Measurements from ENCODE around the gene NDUFA11.
"Not testable (repeated sequence)": the region's sequence is repeated elsewhere in the genome, so short reads cannot be mapped to it uniquely, and the experiment has no call there.

NDUFA11 gene

GRCh38 chr19:5890099-5890498 is 13.5 kb downstream of the NDUFA11 start:
- DNase-seq (ENCODE audit: low spot score), result no peak

- no peak for DNase-seq (ENCODE audit: low spot score)
These were observed 14.2 kb downstream of the NDUFA11 start for GRCh38 chr19:5889288-5889971.

- not testable (repeated sequence) for DNase-seq (ENCODE audit: low spot score)
These were observed 19.4 kb downstream of the NDUFA11 start for GRCh38 chr19:5884065-5884811.

- not testable (repeated sequence) for DNase-seq (ENCODE audit: low spot score)
These were observed 20.3 kb downstream of the NDUFA11 start for GRCh38 chr19:5883157-5883873.

GRCh38 chr19:5882421-5882968 is 21.1 kb downstream of the NDUFA11 start:
- no peak for DNase-seq (ENCODE audit: low spot score)

GRCh38 chr19:5881543-5882299 is 21.9 kb downstream of the NDUFA11 start:
- no peak for DNase-seq (ENCODE audit: low spot score)

GRCh38 chr19:5880604-5881078 is 22.9 kb downstream of the NDUFA11 start:
- DNase-seq (ENCODE audit: low spot score), result no peak

- DNase-seq (ENCODE audit: low spot score), result no peak
These were observed 23.4 kb downstream of the NDUFA11 start for GRCh38 chr19:5880196-5880595.

GRCh38 chr19:5877882-5878281 is 25.7 kb downstream of the NDUFA11 start:
- no peak for DNase-seq (ENCODE audit: low spot score)

- DNase-seq (ENCODE audit: low spot score), result no peak
These were observed 26.2 kb downstream of the NDUFA11 start for GRCh38 chr19:5877427-5877826.

- not testable (repeated sequence) for DNase-seq (ENCODE audit: low spot score)
These were observed 29.1 kb downstream of the NDUFA11 start for GRCh38 chr19:5874496-5874895.

GRCh38 chr19:5873617-5874199 is 29.9 kb downstream of the NDUFA11 start:
- DNase-seq (ENCODE audit: low spot score), result no peak

- no peak for DNase-seq (ENCODE audit: low spot score)
These were observed 32.6 kb downstream of the NDUFA11 start for GRCh38 chr19:5870986-5871394.

- no peak for DNase-seq (ENCODE audit: low spot score)
These were observed 36.1 kb downstream of the NDUFA11 start for GRCh38 chr19:5867201-5868136.

- no peak for DNase-seq (ENCODE audit: low spot score)
These were observed 37.8 kb downstream of the NDUFA11 start for GRCh38 chr19:5865772-5866171.

GRCh38 chr19:5864725-5865486 is 38.7 kb downstream of the NDUFA11 start:
- no peak for DNase-seq (ENCODE audit: low spot score)

GRCh38 chr19:5864013-5864720 is 39.4 kb downstream of the NDUFA11 start:
- DNase-seq (ENCODE audit: low spot score), result no peak

- DNase-seq (ENCODE audit: low spot score), result no peak
These were observed 40.4 kb downstream of the NDUFA11 start for GRCh38 chr19:5863030-5863665.
